PC-9 (cell line): ENCODE data around the gene LRRC26. TPM values are rescaled to one million over a fixed set of nuclear protein-coding genes. Genes with fewer than 3 reads are reported as not detected.

Experiments
- BruUV-seq: library from RNA; stranded (reverse); fragments of 400-500 nt; replicated peaks from 2 replicates; lab custom pipeline; 2021; lab: Mats Ljungman, UMichigan
- CTCF ChIA-PET: fragments of 300-600 bp; sonication (Branson Sonifier 250); formaldehyde crosslinking; loops from one replicate; lab custom pipeline; 2022; ENCODE audit warnings: antibody characterized with exemption; lab: Charles Lee
- POLR2A ChIA-PET: fragments of 300-600 bp; sonication (Branson Sonifier 250); formaldehyde crosslinking; loops from one replicate; lab custom pipeline; 2022; ENCODE audit warnings: antibody characterized with exemption; ENCODE audit not compliant: unreplicated experiment; lab: Charles Lee
- DNase-seq, 2 experiments: peaks; one replicate each; pipeline versions ENCODE4 v3.0.0 to v3.0.0-alpha.2; 2015 to 2022; ENCODE audit warnings: mixed read lengths in 1 of 2
- H2AFZ ChIP-seq: fragments of 200-600 bp; sonication (generic); 2 replicates; pipeline ENCODE4 v1.8.1; 2017; ENCODE audit warnings: antibody characterized with exemption
- H3F3A ChIP-seq: fragments of 200-600 bp; sonication (generic); 2 replicates; pipeline ENCODE4 v1.8.1; 2017; ENCODE audit warnings: antibody characterized with exemption, mild to moderate bottlenecking, low read depth; ENCODE audit not compliant: insufficient read depth
- H3K27ac ChIP-seq: fragments of 200-600 bp; sonication (generic); 2 replicates; pipeline ENCODE4 v1.6.1; 2016; ENCODE audit warnings: mixed run types
- H3K27me3 ChIP-seq: fragments of 200-600 bp; sonication (generic); 2 replicates; pipeline ENCODE4 v1.6.1; 2016; ENCODE audit warnings: low read depth, mixed run types; ENCODE audit not compliant: insufficient read depth
- H3K36me3 ChIP-seq: fragments of 200-600 bp; sonication (generic); 2 replicates; pipeline ENCODE4 v1.6.1; 2016; ENCODE audit warnings: low read depth, mixed run types
- H3K4me1 ChIP-seq: fragments of 200-600 bp; sonication (generic); replicated peaks from 2 replicates; pipeline ENCODE4 v1.6.1; 2016; ENCODE audit warnings: mixed run types; ENCODE audit not compliant: insufficient read depth
- H3K4me2 ChIP-seq: fragments of 200-600 bp; sonication (generic); 2 replicates; pipeline ENCODE4 v1.6.1; 2017; ENCODE audit warnings: mixed run types
- H3K4me3 ChIP-seq: fragments of 200-600 bp; sonication (generic); 2 replicates; pipeline ENCODE4 v1.6.1; 2016; ENCODE audit warnings: mixed run types
- H3K79me2 ChIP-seq: fragments of 200-600 bp; sonication (generic); 2 replicates; pipeline ENCODE4 v1.6.1; 2017; ENCODE audit warnings: low read depth, mixed run types
- H3K9me2 ChIP-seq: fragments of 200-600 bp; sonication (generic); 2 replicates; pipeline ENCODE4 v1.8.1; 2017; ENCODE audit warnings: mild to moderate bottlenecking; ENCODE audit not compliant: insufficient read depth
- H3K9me3 ChIP-seq: fragments of 200-600 bp; sonication (generic); 2 replicates; pipeline ENCODE4 v1.8.1; 2016; ENCODE audit warnings: low read depth; ENCODE audit not compliant: insufficient read depth
- H4K20me1 ChIP-seq: fragments of 200-600 bp; sonication (generic); 2 replicates; pipeline ENCODE4 v1.8.1; 2017; ENCODE audit not compliant: insufficient read depth
- EZH2 ChIP-seq: fragments of 200-600 bp; sonication (generic); IDR thresholded peaks from 2 replicates; pipeline ENCODE4 v1.8.0; 2017; ENCODE audit warnings: antibody characterized with exemption, low read depth
- intact Hi-C: fragments of 100-400 bp; cut with micrococcal nuclease; formaldehyde crosslinking; loops from one replicate; pipeline ENCODE4 v1.10.0; 2022; ENCODE audit not compliant: unreplicated experiment
- total RNA-seq: library from RNA; stranded (reverse); gene quantifications from 2 replicates; pipeline ENCODE4 v1.2.3, GENCODE V29; 2021
- TF ChIP-seq, protein P1 (sequence below): fragments of 200-600 bp; sonication (generic); conservative IDR thresholded peaks from 2 replicates; pipeline ENCODE4 v1.6.1; 2017; ENCODE audit warnings: mixed run types, antibody characterized with exemption, mild to moderate bottlenecking, moderate library complexity

Gene LRRC26
- total RNA-seq, 1 experiment from 2014 or later: 2.3 TPM

DNA sequence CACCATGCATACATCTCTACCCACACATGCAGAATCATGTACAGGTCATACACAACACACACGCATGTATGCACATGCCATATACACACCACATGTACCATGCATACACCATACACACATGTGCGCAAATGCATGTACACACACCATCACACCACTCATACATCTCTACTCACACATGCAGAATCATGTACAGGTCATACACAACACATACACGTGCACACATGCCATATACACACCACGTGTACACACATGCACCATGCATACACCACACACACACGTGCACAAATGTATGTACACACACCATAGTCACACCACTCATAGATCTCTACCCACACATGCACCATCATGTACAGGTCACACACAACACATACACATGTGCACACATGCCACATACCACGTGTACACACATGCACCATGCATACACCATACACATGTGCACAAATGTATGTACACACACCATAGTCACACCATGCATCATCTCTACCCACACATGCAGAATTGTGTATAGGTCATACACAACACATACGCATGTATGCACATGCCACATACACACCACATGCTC is 16.9 kb downstream of the LRRC26 start:
- peaks cover 11% of the 10 kb centered on the region for H3K4me1 ChIP-seq
- H2AFZ ChIP-seq: no peak overlapping the region
- no peaks in the 10 kb centered on the region for H3K9me3 ChIP-seq
- DNase-seq: no peak
- CTCF ChIA-PET: no interaction called here
- POLR2A ChIA-PET: no interaction called here
- TF ChIP-seq EZH2: no peak
- TF ChIP-seq, protein P1, sequence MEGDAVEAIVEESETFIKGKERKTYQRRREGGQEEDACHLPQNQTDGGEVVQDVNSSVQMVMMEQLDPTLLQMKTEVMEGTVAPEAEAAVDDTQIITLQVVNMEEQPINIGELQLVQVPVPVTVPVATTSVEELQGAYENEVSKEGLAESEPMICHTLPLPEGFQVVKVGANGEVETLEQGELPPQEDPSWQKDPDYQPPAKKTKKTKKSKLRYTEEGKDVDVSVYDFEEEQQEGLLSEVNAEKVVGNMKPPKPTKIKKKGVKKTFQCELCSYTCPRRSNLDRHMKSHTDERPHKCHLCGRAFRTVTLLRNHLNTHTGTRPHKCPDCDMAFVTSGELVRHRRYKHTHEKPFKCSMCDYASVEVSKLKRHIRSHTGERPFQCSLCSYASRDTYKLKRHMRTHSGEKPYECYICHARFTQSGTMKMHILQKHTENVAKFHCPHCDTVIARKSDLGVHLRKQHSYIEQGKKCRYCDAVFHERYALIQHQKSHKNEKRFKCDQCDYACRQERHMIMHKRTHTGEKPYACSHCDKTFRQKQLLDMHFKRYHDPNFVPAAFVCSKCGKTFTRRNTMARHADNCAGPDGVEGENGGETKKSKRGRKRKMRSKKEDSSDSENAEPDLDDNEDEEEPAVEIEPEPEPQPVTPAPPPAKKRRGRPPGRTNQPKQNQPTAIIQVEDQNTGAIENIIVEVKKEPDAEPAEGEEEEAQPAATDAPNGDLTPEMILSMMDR: no peak
- no peak overlapping the region for H3K4me2 ChIP-seq
- no peaks in the 10 kb centered on the region for H3K79me2 ChIP-seq
- H3K36me3 ChIP-seq: no peaks in the 10 kb centered on the region
- H3K9me2 ChIP-seq: no peaks in the 10 kb centered on the region
- no peaks in the 10 kb centered on the region for H3K27me3 ChIP-seq
- no peaks in the 10 kb centered on the region for H4K20me1 ChIP-seq
- peaks cover 42% of the 10 kb centered on the region for H3F3A ChIP-seq
- BruUV-seq: no TSS peak
- H3K4me3 ChIP-seq: no peak overlapping the region
- intact Hi-C loops: no loop called here
- no peak overlapping the region for H3K27ac ChIP-seq

DNA sequence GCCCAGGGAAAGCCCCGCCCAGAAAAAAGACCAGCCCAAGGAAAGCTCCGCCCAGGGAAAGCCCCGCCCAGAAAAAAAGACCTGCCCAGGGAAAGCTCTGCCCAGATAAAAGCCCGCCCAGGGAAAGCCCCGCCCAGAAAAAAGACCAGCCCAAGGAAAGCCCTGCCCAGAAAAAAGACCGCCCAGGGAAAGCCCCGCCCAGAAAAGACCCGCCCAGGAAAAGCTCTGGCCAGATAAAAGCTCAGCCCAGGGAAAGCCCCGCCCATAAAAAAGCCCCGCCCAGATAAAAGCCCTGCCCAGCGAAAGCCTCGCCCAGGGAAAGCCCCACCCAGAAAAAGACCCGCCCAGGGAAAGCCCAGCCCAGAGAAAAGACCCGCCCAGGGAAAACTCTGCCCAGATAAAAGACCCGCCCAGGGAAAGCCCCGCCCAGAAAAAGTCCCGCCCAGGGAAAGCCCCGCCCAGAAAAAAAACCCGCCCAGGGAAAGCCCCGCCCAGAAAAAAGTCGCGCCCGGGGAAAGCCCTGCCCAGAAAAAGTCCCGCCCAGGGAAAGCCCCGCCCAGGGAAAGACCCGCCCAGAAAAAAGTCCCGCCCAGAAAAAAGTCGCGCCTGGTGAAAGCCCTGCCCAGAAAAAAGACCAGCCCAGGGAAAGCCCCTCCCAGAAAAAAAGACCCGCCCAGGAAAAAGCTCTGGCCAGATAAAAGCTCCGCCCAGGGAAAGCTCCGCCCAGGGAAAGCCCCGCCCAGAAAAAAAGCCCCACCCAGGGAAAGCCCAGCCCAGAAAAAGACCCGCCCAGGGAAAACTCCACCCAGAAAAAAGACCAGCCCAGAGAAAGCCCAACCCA is 19.0 kb downstream of the LRRC26 start:
- no peak overlapping the region for H2AFZ ChIP-seq
- H3K9me3 ChIP-seq: no peaks in the 10 kb centered on the region
- intact Hi-C loops: no loop called here
- ChIA-PET POLR2A (interaction anchor here (0.6 to 1.5 kb wide), 6 partner anchors 35 to 151 kb away, joined by 3 to 45 read pairs (median 9); partner anchors contain the start of gene NRARP), CTCF (interaction anchor here (0.6 to 1.5 kb wide), 9 partner anchors 8 to 358 kb away, joined by 3 to 11 read pairs (median 7); no protein-coding TSS in a partner anchor)
- H3K27ac ChIP-seq: no peak overlapping the region
- H4K20me1 ChIP-seq: no peaks in the 10 kb centered on the region
- no peak overlapping the region for H3K4me3 ChIP-seq
- H3K4me2 ChIP-seq: peak overlapping the region; percentile 32; the same call in 1 of the 2 replicates
- H3K79me2 ChIP-seq: no peaks in the 10 kb centered on the region
- no peaks in the 10 kb centered on the region for H3K27me3 ChIP-seq
- TF ChIP-seq EZH2: no peak
- TF ChIP-seq, protein P1: no peak
- peak; percentile 76 to 85 for DNase-seq
- H3F3A ChIP-seq: peaks cover 42% of the 10 kb centered on the region
- H3K36me3 ChIP-seq: no peaks in the 10 kb centered on the region
- peaks cover 11% of the 10 kb centered on the region for H3K4me1 ChIP-seq
- no TSS peak for BruUV-seq
- no peaks in the 10 kb centered on the region for H3K9me2 ChIP-seq

DNA sequence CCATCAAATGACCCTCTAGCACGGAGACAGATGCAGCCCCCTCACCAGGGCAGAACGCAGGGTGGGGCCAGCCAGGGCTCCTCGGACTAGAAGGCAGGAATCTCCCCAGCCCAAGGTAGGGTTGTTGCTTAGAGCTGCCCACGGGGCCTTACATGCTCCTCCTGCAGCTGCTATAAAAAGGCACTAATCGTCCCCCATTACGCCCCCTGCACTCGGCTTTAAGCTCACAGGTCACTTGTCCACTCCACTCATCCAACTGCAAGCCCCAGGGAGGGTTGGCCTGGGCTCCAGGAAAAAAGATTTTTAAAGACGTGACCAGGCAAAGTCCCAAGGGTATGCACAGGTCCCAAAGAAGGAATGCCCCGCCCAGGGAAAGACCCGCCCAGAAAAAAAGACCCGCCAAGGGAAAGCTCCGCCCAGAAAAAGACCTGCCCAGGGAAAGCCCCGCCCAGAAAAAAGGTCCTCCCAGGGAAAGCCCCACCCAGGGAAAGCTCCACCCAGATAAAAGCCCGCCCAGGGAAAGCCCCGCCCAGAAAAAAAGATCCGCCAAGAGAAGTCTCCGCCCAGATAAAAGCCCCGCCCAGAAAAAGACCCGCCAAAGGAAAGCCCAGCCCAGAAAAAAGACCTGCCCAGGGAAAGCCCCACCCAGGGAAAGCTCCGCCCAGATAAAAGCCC is 19.8 kb downstream of the LRRC26 start:
- Histone ChIP-seq H3K4me1 (peaks cover 11% of the 10 kb centered on the region), H3K27me3 (no peaks in the 10 kb centered on the region), H3K79me2 (no peaks in the 10 kb centered on the region), H3K4me2 (peak overlapping the region; percentile 59), H3K9me2 (no peaks in the 10 kb centered on the region), H3F3A (peaks cover 40% of the 10 kb centered on the region), H3K36me3 (no peaks in the 10 kb centered on the region), H3K9me3 (no peaks in the 10 kb centered on the region), H3K27ac (no peak overlapping the region), H4K20me1 (no peaks in the 10 kb centered on the region), H2AFZ (no peak overlapping the region), H3K4me3 (no peak overlapping the region)
- intact Hi-C loops: no loop called here
- POLR2A ChIA-PET: interaction anchor here (0.6 to 1.5 kb wide), 5 partner anchors 20 to 73 kb away, joined by 4 to 23 read pairs (median 9); no protein-coding TSS in a partner anchor
- CTCF ChIA-PET: interaction anchor here (0.7 to 1.5 kb wide), 6 partner anchors 10 to 172 kb away, joined by 3 to 10 read pairs (median 4); no protein-coding TSS in a partner anchor
- no TSS peak for BruUV-seq
- TF ChIP-seq, protein P1: no peak
- no peak for TF ChIP-seq EZH2
- no peak for DNase-seq
